Measurements from ENCODE around the gene LMNB1.
"Not testable (repeated sequence)": the region's sequence is repeated elsewhere in the genome, so short reads cannot be mapped to it uniquely, and the experiment has no call there.

Gene LMNB1

GRCh38 chr5:126793097-126793496, 16.2 kb downstream of the LMNB1 start:
- intact Hi-C loops (cut with DNase I; ENCODE audit: low total_unique reads), result no loop called here
- Histone ChIP-seq H3K36me3 (no peaks in the 10 kb centered on the region), H3K27me3 (no peaks in the 10 kb centered on the region), H3K27ac (no peak overlapping the region), H3K9me3 (no peaks in the 10 kb centered on the region), H3K4me1 (no peaks in the 10 kb centered on the region), H3K4me3 (no peak overlapping the region)
- TF ChIP-seq, protein P1, sequence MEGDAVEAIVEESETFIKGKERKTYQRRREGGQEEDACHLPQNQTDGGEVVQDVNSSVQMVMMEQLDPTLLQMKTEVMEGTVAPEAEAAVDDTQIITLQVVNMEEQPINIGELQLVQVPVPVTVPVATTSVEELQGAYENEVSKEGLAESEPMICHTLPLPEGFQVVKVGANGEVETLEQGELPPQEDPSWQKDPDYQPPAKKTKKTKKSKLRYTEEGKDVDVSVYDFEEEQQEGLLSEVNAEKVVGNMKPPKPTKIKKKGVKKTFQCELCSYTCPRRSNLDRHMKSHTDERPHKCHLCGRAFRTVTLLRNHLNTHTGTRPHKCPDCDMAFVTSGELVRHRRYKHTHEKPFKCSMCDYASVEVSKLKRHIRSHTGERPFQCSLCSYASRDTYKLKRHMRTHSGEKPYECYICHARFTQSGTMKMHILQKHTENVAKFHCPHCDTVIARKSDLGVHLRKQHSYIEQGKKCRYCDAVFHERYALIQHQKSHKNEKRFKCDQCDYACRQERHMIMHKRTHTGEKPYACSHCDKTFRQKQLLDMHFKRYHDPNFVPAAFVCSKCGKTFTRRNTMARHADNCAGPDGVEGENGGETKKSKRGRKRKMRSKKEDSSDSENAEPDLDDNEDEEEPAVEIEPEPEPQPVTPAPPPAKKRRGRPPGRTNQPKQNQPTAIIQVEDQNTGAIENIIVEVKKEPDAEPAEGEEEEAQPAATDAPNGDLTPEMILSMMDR (IDR thresholded peaks at IDR 0.05), result no peak
- no peak for DNase-seq

GRCh38 chr5:126793648-126794047, 16.7 kb downstream of the LMNB1 start:
- DNase-seq; H3K4me1 ChIP-seq; intact Hi-C loops (cut with DNase I; ENCODE audit: low total_unique reads); H3K36me3 ChIP-seq; H3K27me3 ChIP-seq; H3K27ac ChIP-seq; H3K4me3 ChIP-seq; H3K9me3 ChIP-seq: not testable (repeated sequence)

GRCh38 chr5:126794157-126794828, 17.4 kb downstream of the LMNB1 start:
- DNase-seq, result no peak
- TF ChIP-seq, protein P1 (IDR thresholded peaks at IDR 0.05), result no peak
- Histone ChIP-seq H3K27me3 (no peaks in the 10 kb centered on the region), H3K4me3 (no peak overlapping the region), H3K9me3 (no peaks in the 10 kb centered on the region), H3K27ac (no peak overlapping the region), H3K36me3 (no peaks in the 10 kb centered on the region), H3K4me1 (no peaks in the 10 kb centered on the region)
- intact Hi-C loops (cut with DNase I; ENCODE audit: low total_unique reads), result no loop called here

DNA sequence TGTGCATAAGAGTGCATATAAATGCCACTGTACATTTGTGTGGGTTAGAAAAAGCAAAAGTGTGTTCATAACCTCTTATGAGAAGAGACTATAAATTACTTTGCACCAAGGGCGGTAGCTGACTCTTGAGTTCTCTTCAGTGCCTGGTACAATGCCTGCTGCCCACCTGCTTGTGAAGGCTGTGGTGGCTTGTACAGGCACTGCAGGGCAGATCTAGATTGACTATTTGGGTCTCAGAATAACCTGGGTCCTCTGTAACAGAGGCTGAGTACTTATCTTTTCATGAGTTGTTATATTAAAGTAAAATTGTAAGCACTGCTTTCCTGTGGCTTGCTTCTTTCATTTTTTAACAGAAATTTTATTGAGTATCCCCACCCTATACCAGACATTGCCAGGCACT, 22.8 kb downstream of the LMNB1 start:
- H3K4me3 ChIP-seq, result no peak overlapping the region
- H3K27me3 ChIP-seq, result no peaks in the 10 kb centered on the region
- H3K9me3 ChIP-seq, result no peaks in the 10 kb centered on the region
- no peaks in the 10 kb centered on the region for H3K36me3 ChIP-seq
- TF ChIP-seq, protein P1 (IDR thresholded peaks at IDR 0.05), result no peak
- intact Hi-C loops (cut with DNase I; ENCODE audit: low total_unique reads), result no loop called here
- H3K27ac ChIP-seq, result no peak overlapping the region
- no peak for DNase-seq
- H3K4me1 ChIP-seq, result no peaks in the 10 kb centered on the region

GRCh38 chr5:126801174-126801991, 24.4 kb downstream of the LMNB1 start:
- H3K27me3 ChIP-seq, result no peaks in the 10 kb centered on the region
- H3K4me3 ChIP-seq, result no peak overlapping the region
- H3K36me3 ChIP-seq, result no peaks in the 10 kb centered on the region
- no peaks in the 10 kb centered on the region for H3K4me1 ChIP-seq
- intact Hi-C loops (cut with DNase I; ENCODE audit: low total_unique reads), result no loop called here
- H3K27ac ChIP-seq, result no peak overlapping the region
- TF ChIP-seq, protein P1 (IDR thresholded peaks at IDR 0.05), result no peak
- no peaks in the 10 kb centered on the region for H3K9me3 ChIP-seq
- DNase-seq, result no peak

GRCh38 chr5:126801992-126802294, 25.0 kb downstream of the LMNB1 start:
- no peaks in the 10 kb centered on the region for H3K9me3 ChIP-seq
- H3K4me1 ChIP-seq, result no peaks in the 10 kb centered on the region
- no peaks in the 10 kb centered on the region for H3K36me3 ChIP-seq
- intact Hi-C loops (cut with DNase I; ENCODE audit: low total_unique reads), result no loop called here
- H3K4me3 ChIP-seq, result no peak overlapping the region
- TF ChIP-seq, protein P1 (IDR thresholded peaks at IDR 0.05), result peak in 1 of 2 experiments; percentile 15
- no peak overlapping the region for H3K27ac ChIP-seq
- DNase-seq, result no peak
- no peaks in the 10 kb centered on the region for H3K27me3 ChIP-seq
